Fibroblast of lung (primary cell): ENCODE results near the gene UGT1A5.

ENCODE experiments used
- EZH2 ChIP-seq: IDR thresholded peaks from 2 replicates; pipeline ENCODE4 v1.5.1; 2012; ENCODE audit warnings: low read length, control low read depth, mild to moderate bottlenecking; ENCODE audit errors: missing control alignments
- TF ChIP-seq, protein P1 (sequence below), 2 donors: IDR thresholded peaks in 1 of 2; conservative IDR thresholded peaks in 1 of 2; 1 replicate in 1 of 2; 2 replicates in 1 of 2; pipeline ENCODE4 v1.5.1; 2011 to 2012; ENCODE audit warnings: low read length in 2 of 2, control low read depth in 1 of 2, inconsistent platforms in 1 of 2, low read depth in 1 of 2, mild to moderate bottlenecking in 1 of 2

DNA sequence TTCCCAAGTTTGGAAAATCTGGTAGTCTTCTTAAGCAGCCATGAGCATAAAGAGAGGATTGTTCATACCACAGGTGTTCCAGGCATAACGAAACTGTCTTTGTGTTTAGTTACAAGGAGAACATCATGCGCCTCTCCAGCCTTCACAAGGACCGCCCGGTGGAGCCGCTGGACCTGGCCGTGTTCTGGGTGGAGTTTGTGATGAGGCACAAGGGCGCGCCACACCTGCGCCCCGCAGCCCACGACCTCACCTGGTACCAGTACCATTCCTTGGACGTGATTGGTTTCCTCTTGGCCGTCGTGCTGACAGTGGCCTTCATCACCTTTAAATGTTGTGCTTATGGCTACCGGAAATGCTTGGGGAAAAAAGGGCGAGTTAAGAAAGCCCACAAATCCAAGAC is 59.4 kb downstream of the UGT1A5 start:
- TF ChIP-seq, protein P1, sequence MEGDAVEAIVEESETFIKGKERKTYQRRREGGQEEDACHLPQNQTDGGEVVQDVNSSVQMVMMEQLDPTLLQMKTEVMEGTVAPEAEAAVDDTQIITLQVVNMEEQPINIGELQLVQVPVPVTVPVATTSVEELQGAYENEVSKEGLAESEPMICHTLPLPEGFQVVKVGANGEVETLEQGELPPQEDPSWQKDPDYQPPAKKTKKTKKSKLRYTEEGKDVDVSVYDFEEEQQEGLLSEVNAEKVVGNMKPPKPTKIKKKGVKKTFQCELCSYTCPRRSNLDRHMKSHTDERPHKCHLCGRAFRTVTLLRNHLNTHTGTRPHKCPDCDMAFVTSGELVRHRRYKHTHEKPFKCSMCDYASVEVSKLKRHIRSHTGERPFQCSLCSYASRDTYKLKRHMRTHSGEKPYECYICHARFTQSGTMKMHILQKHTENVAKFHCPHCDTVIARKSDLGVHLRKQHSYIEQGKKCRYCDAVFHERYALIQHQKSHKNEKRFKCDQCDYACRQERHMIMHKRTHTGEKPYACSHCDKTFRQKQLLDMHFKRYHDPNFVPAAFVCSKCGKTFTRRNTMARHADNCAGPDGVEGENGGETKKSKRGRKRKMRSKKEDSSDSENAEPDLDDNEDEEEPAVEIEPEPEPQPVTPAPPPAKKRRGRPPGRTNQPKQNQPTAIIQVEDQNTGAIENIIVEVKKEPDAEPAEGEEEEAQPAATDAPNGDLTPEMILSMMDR (conservative IDR thresholded peaks at IDR 0.05 in 1 of 2, IDR thresholded peaks at IDR 0.05 in 1 of 2; ENCODE audit: low read depth in 1 of 2, low read length in 2 of 2): no peak
- no peak for TF ChIP-seq EZH2
